Measurements from ENCODE around the gene SLC6A17. TPM values are rescaled to one million over a fixed set of nuclear protein-coding genes. Genes with fewer than 3 reads are reported as not detected.

SLC6A17 gene
- total RNA-seq, 2 experiments from 2014 or later: not detected

DNA sequence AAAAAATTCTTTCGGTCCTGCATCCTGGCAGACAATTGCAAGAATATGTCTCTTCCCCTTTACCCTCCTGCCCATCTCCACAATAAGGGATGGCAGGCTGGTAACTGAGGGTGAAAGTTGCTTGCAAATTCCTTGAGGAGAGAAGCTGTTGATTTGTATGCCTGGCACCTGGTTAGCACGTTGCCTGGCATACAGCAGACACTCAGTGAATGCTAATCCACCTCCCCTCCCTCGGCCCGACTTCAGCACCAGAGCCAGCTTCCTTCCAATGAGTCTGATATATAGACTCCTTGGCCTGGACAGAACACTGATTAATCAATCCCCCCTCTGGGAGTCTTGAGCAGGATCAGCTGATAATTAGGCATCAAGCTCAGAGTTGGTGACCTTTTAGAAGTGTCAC is 99.0 kb downstream of the SLC6A17 start:
- H3K27ac Mint-ChIP-seq: no peak overlapping the region
- CTCF ChIA-PET: interaction anchor here (0.7 kb wide), 2 partner anchors 22 to 247 kb away, joined by 3 read pairs; no protein-coding TSS in a partner anchor
- no peaks in the 10 kb centered on the region for H3K36me3 Mint-ChIP-seq (ENCODE audit: low read depth)
- DNase-seq: no peak
- no peaks in the 10 kb centered on the region for H3K9me3 Mint-ChIP-seq
- no peaks in the 10 kb centered on the region for H3K27me3 Mint-ChIP-seq
- H3K4me1 Mint-ChIP-seq: no peaks in the 10 kb centered on the region
- POLR2A ChIA-PET: no interaction called here
- no peak overlapping the region for H3K4me3 Mint-ChIP-seq

DNA sequence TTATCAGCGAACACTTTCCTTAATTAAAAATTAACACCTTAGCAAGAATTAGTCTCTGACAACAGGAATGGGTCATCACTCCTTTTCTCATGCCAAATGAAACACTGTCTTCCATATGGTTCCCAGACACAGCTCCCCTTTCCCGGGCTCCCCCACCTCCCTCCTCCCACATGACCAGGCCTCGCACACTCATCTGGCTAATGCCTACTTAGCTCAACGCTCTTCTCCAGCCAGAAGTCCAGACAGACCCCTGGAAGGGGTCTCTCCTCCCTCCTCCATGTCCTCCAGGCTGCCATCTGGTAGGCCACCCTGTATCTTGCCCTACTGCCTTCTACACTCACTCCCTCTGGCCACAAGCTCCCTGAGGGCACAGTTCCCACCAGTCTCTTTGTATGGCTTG is 99.7 kb downstream of the SLC6A17 start:
- H3K4me3 Mint-ChIP-seq: no peak overlapping the region
- no peaks in the 10 kb centered on the region for H3K9me3 Mint-ChIP-seq
- CTCF ChIA-PET: interaction anchor here (0.7 to 1.0 kb wide), 3 partner anchors 8 to 246 kb away, joined by 3 read pairs; no protein-coding TSS in a partner anchor
- no peaks in the 10 kb centered on the region for H3K4me1 Mint-ChIP-seq
- POLR2A ChIA-PET: no interaction called here
- H3K27ac Mint-ChIP-seq: no peak overlapping the region
- no peaks in the 10 kb centered on the region for H3K27me3 Mint-ChIP-seq
- DNase-seq: no peak
- H3K36me3 Mint-ChIP-seq (ENCODE audit: low read depth): no peaks in the 10 kb centered on the region

DNA sequence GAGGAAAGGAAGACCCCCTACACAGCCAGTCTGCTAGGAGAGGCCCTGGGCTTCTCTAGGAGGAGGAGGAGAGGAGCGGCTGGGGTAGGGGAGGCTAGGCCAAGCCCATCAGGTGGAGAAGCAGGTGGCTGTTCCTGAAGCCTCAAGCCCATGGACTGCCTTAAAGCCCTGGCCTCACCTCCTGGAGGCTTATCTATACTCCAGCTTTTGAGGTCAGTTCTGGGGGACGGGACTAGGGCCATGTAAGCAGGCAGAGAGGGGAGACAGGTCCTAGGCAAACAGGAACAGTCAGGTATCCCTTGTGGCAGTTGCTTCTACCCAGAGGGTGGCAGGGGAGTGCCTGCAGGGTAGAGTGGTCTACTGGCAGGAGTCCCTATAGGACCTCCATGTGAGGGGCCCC is 100.5 kb downstream of the SLC6A17 start:
- no peaks in the 10 kb centered on the region for H3K36me3 Mint-ChIP-seq (ENCODE audit: low read depth)
- DNase-seq: no peak
- H3K9me3 Mint-ChIP-seq: no peaks in the 10 kb centered on the region
- CTCF ChIA-PET: no interaction called here
- H3K27me3 Mint-ChIP-seq: no peaks in the 10 kb centered on the region
- POLR2A ChIA-PET: no interaction called here
- H3K4me3 Mint-ChIP-seq: no peak overlapping the region
- peaks cover 4% of the 10 kb centered on the region for H3K4me1 Mint-ChIP-seq
- H3K27ac Mint-ChIP-seq: no peak overlapping the region

Other genes starting within 250 kb of the SLC6A17 start
- gene CSF1, start 239.6 kb upstream of the SLC6A17 start, total RNA-seq: 10 to 100 TPM; 39.5 to 42.4 TPM
- 10 to 100 TPM; 50.4 to 50.9 TPM for gene AHCYL1, start 165.7 kb upstream of the SLC6A17 start, total RNA-seq
- 10 to 100 TPM; 33.4 to 35.9 TPM for gene STRIP1, start 115.9 kb upstream of the SLC6A17 start, total RNA-seq
- not detected for gene ALX3, start 79.8 kb upstream of the SLC6A17 start, total RNA-seq
- not detected for gene UBL4B, start 38.1 kb upstream of the SLC6A17 start, total RNA-seq
- gene KCNC4, start 59.8 kb downstream of the SLC6A17 start, total RNA-seq: 1 to 10 TPM; 7.1 to 8.2 TPM
- 10 to 100 TPM; 69.9 to 71.2 TPM for gene RBM15, start 188.9 kb downstream of the SLC6A17 start, total RNA-seq
- gene SLC16A4, start 240.5 kb downstream of the SLC6A17 start, total RNA-seq: under 1 TPM in 1 of 2 experiments, not detected in 1; 0.27 TPM